H9 (cell line): ENCODE results near the gene METTL25B. TPM values are rescaled to one million over a fixed set of nuclear protein-coding genes. Genes with fewer than 3 reads are reported as not detected.

ENCODE experiments used
- DNase-seq: peaks from one replicate; pipeline ENCODE4 v3.0.0-alpha.2; 2017
- H2AFZ ChIP-seq: one replicate; pipeline ENCODE4 v1.6.1; 2013; ENCODE audit warnings: mild to moderate bottlenecking, low read length, control low read depth, moderate library complexity
- H2AK5ac ChIP-seq: 2 replicates; pipeline ENCODE4 v1.6.1; 2013; ENCODE audit warnings: low read length, control low read depth, mixed read lengths; ENCODE audit not compliant: insufficient read length
- H2BK120ac ChIP-seq: one replicate; pipeline ENCODE4 v1.6.1; 2013; ENCODE audit warnings: low read depth, mild to moderate bottlenecking, low read length, control low read depth, inconsistent platforms; ENCODE audit not compliant: poor library complexity, severe bottlenecking
- H2BK12ac ChIP-seq: 2 replicates; pipeline ENCODE4 v1.6.1; 2013; ENCODE audit warnings: low read length, control low read depth, mixed read lengths, low read depth; ENCODE audit not compliant: insufficient read length
- H2BK15ac ChIP-seq: 2 replicates; pipeline ENCODE4 v1.6.1; 2013; ENCODE audit warnings: low read depth, low read length, control low read depth
- H2BK20ac ChIP-seq: one replicate; pipeline ENCODE4 v1.6.1; 2013; ENCODE audit warnings: low read depth, mild to moderate bottlenecking, low read length, control low read depth, inconsistent platforms; ENCODE audit not compliant: poor library complexity, severe bottlenecking
- H2BK5ac ChIP-seq: 2 replicates; pipeline ENCODE4 v1.6.1; 2013; ENCODE audit warnings: low read length, control low read depth, mixed read lengths; ENCODE audit not compliant: insufficient read length
- H3K14ac ChIP-seq: 2 replicates; pipeline ENCODE4 v1.6.1; 2013; ENCODE audit warnings: low read length, control low read depth; ENCODE audit not compliant: insufficient read depth
- H3K18ac ChIP-seq: 2 replicates; pipeline ENCODE4 v1.6.1; 2013; ENCODE audit warnings: low read depth, mild to moderate bottlenecking, mixed read lengths, low read length, control low read depth; ENCODE audit not compliant: insufficient read length
- H3K23ac ChIP-seq: 2 replicates; pipeline ENCODE4 v1.6.1; 2013; ENCODE audit warnings: low read length, control low read depth, mixed read lengths, low read depth; ENCODE audit not compliant: insufficient read length
- H3K23me2 ChIP-seq: 2 replicates; pipeline ENCODE4 v1.6.1; 2013; ENCODE audit warnings: low read depth, mild to moderate bottlenecking, mixed read lengths, low read length, control low read depth; ENCODE audit not compliant: insufficient read length, poor library complexity, severe bottlenecking
- H3K27ac ChIP-seq: 2 replicates; pipeline ENCODE4 v1.5.1; 2013; ENCODE audit warnings: low read length, control low read depth, mixed read lengths, low read depth; ENCODE audit not compliant: insufficient read length
- H3K27me3 ChIP-seq: 2 replicates; pipeline ENCODE4 v1.6.1; 2013; ENCODE audit warnings: low read length, control low read depth, inconsistent platforms; ENCODE audit not compliant: insufficient read depth
- H3K4ac ChIP-seq: 2 replicates; pipeline ENCODE4 v1.6.1; 2013; ENCODE audit warnings: low read depth, mild to moderate bottlenecking, control low read depth, inconsistent platforms, low read length, moderate library complexity
- H3K4me1 ChIP-seq: 2 replicates; pipeline ENCODE4 v1.6.1; 2013; ENCODE audit warnings: low read length, control low read depth, inconsistent platforms; ENCODE audit not compliant: insufficient read depth
- H3K4me2 ChIP-seq: 2 replicates; pipeline ENCODE4 v1.6.1; 2013; ENCODE audit warnings: low read length, control low read depth, mixed read lengths; ENCODE audit not compliant: insufficient read length, insufficient read depth
- H3K56ac ChIP-seq: 2 replicates; pipeline ENCODE4 v1.6.1; 2013; ENCODE audit warnings: low read depth, mild to moderate bottlenecking, mixed read lengths, low read length, control low read depth; ENCODE audit not compliant: insufficient read length
- H3K79me1 ChIP-seq: 2 replicates; pipeline ENCODE4 v1.6.1; 2013; ENCODE audit warnings: low read depth, mild to moderate bottlenecking, moderate library complexity, low read length, control low read depth, inconsistent platforms; ENCODE audit not compliant: insufficient read depth, poor library complexity, severe bottlenecking
- H3K79me2 ChIP-seq: 2 replicates; pipeline ENCODE4 v1.6.1; 2013; ENCODE audit warnings: low read length, control low read depth, inconsistent platforms; ENCODE audit not compliant: insufficient read depth
- H3K9ac ChIP-seq: 2 replicates; pipeline ENCODE4 v1.6.1; 2013; ENCODE audit warnings: low read length, control low read depth, mixed read lengths; ENCODE audit not compliant: insufficient read length; ENCODE audit errors: extremely low read depth
- H3K9me3 ChIP-seq: one replicate; pipeline ENCODE4 v1.6.1; 2013; ENCODE audit warnings: low read depth, low read length, inconsistent platforms; ENCODE audit not compliant: control insufficient read depth
- H3T11ph ChIP-seq: one replicate; pipeline ENCODE4 v1.6.1; 2013; ENCODE audit warnings: mild to moderate bottlenecking, low read length, control low read depth, inconsistent platforms
- H4K20me1 ChIP-seq: one replicate; pipeline ENCODE4 v1.6.1; 2013; ENCODE audit not compliant: control insufficient read depth, insufficient read length, insufficient read depth
- H4K5ac ChIP-seq: 2 replicates; pipeline ENCODE4 v1.6.1; 2013; ENCODE audit warnings: low read depth, mild to moderate bottlenecking, mixed read lengths, low read length, control low read depth; ENCODE audit not compliant: insufficient read length
- H4K8ac ChIP-seq: replicated peaks from 2 replicates; pipeline ENCODE4 v1.6.1; 2013; ENCODE audit warnings: low read length, control low read depth, mixed read lengths, low read depth; ENCODE audit not compliant: insufficient read length
- H4K91ac ChIP-seq: 2 replicates; pipeline ENCODE4 v1.6.1; 2013; ENCODE audit warnings: low read depth, mild to moderate bottlenecking, moderate library complexity, mixed read lengths, low read length, control low read depth; ENCODE audit not compliant: insufficient read length
- H3K27ac Mint-ChIP-seq, 3 experiments: 2 replicates in 2 of 3; 3 replicates in 1 of 3; pipeline ENCODE4 v1.8.0; 2020 to 2021; ENCODE audit warnings: mixed read lengths in 3 of 3, mild to moderate bottlenecking in 1 of 3, moderate library complexity in 1 of 3
- H3K27me3 Mint-ChIP-seq: 2 replicates; pipeline ENCODE4 v1.8.0; 2021; ENCODE audit warnings: low read depth, mild to moderate bottlenecking, moderate library complexity, mixed read lengths
- H3K36me3 Mint-ChIP-seq, 3 experiments: 2 replicates in 2 of 3; 3 replicates in 1 of 3; pipeline ENCODE4 v1.8.0; 2020 to 2021; ENCODE audit warnings: low read depth in 3 of 3, mixed read lengths in 3 of 3; ENCODE audit not compliant: insufficient read depth in 1 of 3
- H3K4me1 Mint-ChIP-seq, 2 experiments: 2 replicates each; pipeline ENCODE4 v1.8.0; 2020; ENCODE audit warnings: mixed read lengths in 2 of 2
- H3K4me3 Mint-ChIP-seq, 2 experiments: 2 replicates in 1 of 2; 3 replicates in 1 of 2; pipeline ENCODE4 v1.8.0; 2020 to 2021; ENCODE audit warnings: mild to moderate bottlenecking in 2 of 2, mixed read lengths in 2 of 2, moderate library complexity in 1 of 2
- H3K9me3 Mint-ChIP-seq, 2 experiments: 2 replicates in 1 of 2; 3 replicates in 1 of 2; pipeline ENCODE4 v1.8.0; 2020; ENCODE audit warnings: mild to moderate bottlenecking in 2 of 2, mixed read lengths in 2 of 2, moderate library complexity in 1 of 2
- WGBS: extraction: QIAGEN DNeasy Blood & Tissue Kit; methylation state at CpG from one replicate; pipeline ENCODE4 v1.1.7; 2013; ENCODE audit warnings: missing lambda C conversion rate, low lambda C conversion rate, mixed read lengths; ENCODE audit not compliant: insufficient read length; ENCODE audit errors: extremely low coverage; 5-methylcytosine and 5-hydroxymethylcytosine counted together
- total RNA-seq: library from RNA; stranded (reverse); gene quantifications from 2 replicates; pipeline ENCODE4 v1.2.1, GENCODE V29; 2021
- TF ChIP-seq, protein P1 (sequence below): fragments of 200-600 bp; sonication (generic); conservative IDR thresholded peaks from 3 replicates; pipeline ENCODE4 v1.8.0; 2021; ENCODE audit warnings: antibody characterized with exemption, mild to moderate bottlenecking

METTL25B gene
- total RNA-seq, 1 experiment from 2014 or later, result 26.2 TPM

DNA sequence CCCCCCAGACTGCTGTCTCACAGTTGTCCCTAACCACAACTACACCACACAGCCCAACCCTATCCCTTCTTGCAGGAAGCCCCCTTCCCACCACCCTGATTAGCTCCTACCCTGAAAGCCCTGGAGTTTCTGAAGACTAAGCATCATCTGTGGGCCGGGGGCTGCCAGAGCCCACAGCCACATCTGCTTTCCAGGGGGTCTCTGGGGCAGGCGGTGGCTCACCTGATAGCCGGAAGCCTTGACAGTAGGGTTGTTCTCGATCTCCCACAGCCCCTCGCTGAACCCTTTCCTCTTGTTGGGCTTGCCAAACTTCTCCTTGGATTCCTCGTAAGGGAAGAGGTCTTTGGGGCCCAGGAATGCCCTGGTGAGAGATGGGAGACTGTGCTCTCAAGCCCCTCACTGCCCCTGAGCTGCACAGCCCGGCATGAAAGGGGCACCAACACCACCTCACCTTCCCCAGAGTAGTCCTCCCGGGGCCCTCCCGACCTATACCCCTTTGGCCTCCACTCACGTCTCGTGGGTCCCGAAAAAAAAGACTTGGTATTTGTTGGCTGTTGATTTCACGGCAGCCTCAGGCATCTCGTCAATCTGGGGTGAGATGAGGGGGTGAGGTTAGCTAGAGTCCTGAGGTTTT is 16.6 kb downstream of the METTL25B start:
- Histone ChIP-seq H3K79me2 (peaks cover 24% of the 10 kb centered on the region; the same call in 1 of the 2 replicates), H3K4me1 (peaks cover 24% of the 10 kb centered on the region)

More for the DNA sequence above, 16.6 kb downstream of the METTL25B start:
- no peaks in the 10 kb centered on the region for H4K20me1 ChIP-seq
- H2BK120ac ChIP-seq, result no peak overlapping the region
- H3K4ac ChIP-seq, result no peak overlapping the region
- DNase-seq, result no peak
- Mint-ChIP-seq H3K27ac (peak overlapping the region; percentile 85 to 100 (median 87); a peak in 6 of 7 replicates), H3K27me3 (no peaks in the 10 kb centered on the region), H3K4me1 (peaks cover 58 to 70% of the 10 kb centered on the region in 2 experiments), H3K36me3 (peaks cover 27 to 51% (median 40%) of the 10 kb centered on the region in 3 experiments), H3K9me3 (no peaks in the 10 kb centered on the region; a peak in 1 of 5 replicates), H3K4me3 (peak overlapping the region in 1 of 2 experiments; percentile 31; a peak in 2 of 5 replicates)
- no peak overlapping the region for H2BK15ac ChIP-seq
- no peak overlapping the region for H3K27ac ChIP-seq
- no peaks in the 10 kb centered on the region for H3K27me3 ChIP-seq
- no peaks in the 10 kb centered on the region for H3K79me1 ChIP-seq
- no peak overlapping the region for H3K9ac ChIP-seq
- no peak overlapping the region for H3K4me2 ChIP-seq
- peaks cover 20% of the 10 kb centered on the region for H3K23me2 ChIP-seq
- no peak overlapping the region for H3K23ac ChIP-seq
- no peak overlapping the region for H2AFZ ChIP-seq
- no peak overlapping the region for H2BK12ac ChIP-seq
- H3T11ph ChIP-seq, result no peak overlapping the region
- H4K8ac ChIP-seq, result no peak overlapping the region
- H2BK5ac ChIP-seq, result no peak overlapping the region
- no peak overlapping the region for H2BK20ac ChIP-seq
- H2AK5ac ChIP-seq, result no peak overlapping the region
- no peak overlapping the region for H4K5ac ChIP-seq
- no peak overlapping the region for H3K18ac ChIP-seq
- TF ChIP-seq, protein P1, sequence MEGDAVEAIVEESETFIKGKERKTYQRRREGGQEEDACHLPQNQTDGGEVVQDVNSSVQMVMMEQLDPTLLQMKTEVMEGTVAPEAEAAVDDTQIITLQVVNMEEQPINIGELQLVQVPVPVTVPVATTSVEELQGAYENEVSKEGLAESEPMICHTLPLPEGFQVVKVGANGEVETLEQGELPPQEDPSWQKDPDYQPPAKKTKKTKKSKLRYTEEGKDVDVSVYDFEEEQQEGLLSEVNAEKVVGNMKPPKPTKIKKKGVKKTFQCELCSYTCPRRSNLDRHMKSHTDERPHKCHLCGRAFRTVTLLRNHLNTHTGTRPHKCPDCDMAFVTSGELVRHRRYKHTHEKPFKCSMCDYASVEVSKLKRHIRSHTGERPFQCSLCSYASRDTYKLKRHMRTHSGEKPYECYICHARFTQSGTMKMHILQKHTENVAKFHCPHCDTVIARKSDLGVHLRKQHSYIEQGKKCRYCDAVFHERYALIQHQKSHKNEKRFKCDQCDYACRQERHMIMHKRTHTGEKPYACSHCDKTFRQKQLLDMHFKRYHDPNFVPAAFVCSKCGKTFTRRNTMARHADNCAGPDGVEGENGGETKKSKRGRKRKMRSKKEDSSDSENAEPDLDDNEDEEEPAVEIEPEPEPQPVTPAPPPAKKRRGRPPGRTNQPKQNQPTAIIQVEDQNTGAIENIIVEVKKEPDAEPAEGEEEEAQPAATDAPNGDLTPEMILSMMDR, result no peak
- WGBS, result no CpG with 5 or more reads among the region's 14 CpGs
- H3K9me3 ChIP-seq, result no peaks in the 10 kb centered on the region
- no peak overlapping the region for H3K56ac ChIP-seq
- H3K14ac ChIP-seq, result no peak overlapping the region
- no peak overlapping the region for H4K91ac ChIP-seq
